ENCODE measurements around the gene C6orf58.

GRCh38 chr6:127608554-127609270 is 31.7 kb downstream of the C6orf58 start:
- no peak for TF ChIP-seq POLR2AphosphoS5 (IDR thresholded peaks at IDR 0.05; ENCODE audit: low read depth, low read length)
- TF ChIP-seq REST (IDR thresholded peaks at IDR 0.05; ENCODE audit: insufficient read depth in 1 of 2, low read depth in 2 of 2, low read length in 2 of 2) = no peak
- no peak for TF ChIP-seq TAF1 (IDR thresholded peaks at IDR 0.05; ENCODE audit: borderline replicate concordance, insufficient read depth, low read length)

Measured in PFSK-1 (cell line).